ENCODE results near the gene SEC61B. TPM values are rescaled to one million over a fixed set of nuclear protein-coding genes. Genes with fewer than 3 reads are reported as not detected.

Gene SEC61B
- total RNA-seq, 2 donors from 2014 or later = 64.6 to 74.4 TPM

GRCh38 chr9:99262949-99263418, 40.9 kb downstream of the SEC61B start:
- Histone ChIP-seq H3K36me3 (no peaks in the 10 kb centered on the region), H3K27me3 (replicated peaks; ENCODE audit: insufficient read depth) (no peaks in the 10 kb centered on the region), H3K4me1 (ENCODE audit: control insufficient read depth in 1 of 2, low read depth in 2 of 2) (peaks cover 4 to 11% of the 10 kb centered on the region in 2 donors), H3K4me3 (no peak overlapping the region), H3K9me3 (no peaks in the 10 kb centered on the region), H3K27ac (no peak overlapping the region)
- DNase-seq (ENCODE audit: low spot score) (no peak), ATAC-seq (ENCODE audit: insufficient number of reproducible peaks, low FRiP score, low read depth) (no peak)
- no peak for TF ChIP-seq CTCF (IDR thresholded peaks at IDR 0.05)

- TF ChIP-seq CTCF (IDR thresholded peaks at IDR 0.05) = no peak
- ATAC-seq (ENCODE audit: insufficient number of reproducible peaks, low FRiP score, low read depth) (no peak), DNase-seq (ENCODE audit: low spot score) (no peak)
- no peaks in the 10 kb centered on the region for H3K36me3 ChIP-seq
- H3K4me3 ChIP-seq = no peak overlapping the region
- H3K9me3 ChIP-seq = no peaks in the 10 kb centered on the region
- H3K27ac ChIP-seq = no peak overlapping the region
- no peaks in the 10 kb centered on the region for H3K27me3 ChIP-seq (replicated peaks; ENCODE audit: insufficient read depth)
- peaks cover 4 to 7% of the 10 kb centered on the region in 2 donors for H3K4me1 ChIP-seq (ENCODE audit: control insufficient read depth in 1 of 2, low read depth in 2 of 2)
Observed at GRCh38 chr9:99264070-99264680, 42.1 kb downstream of the SEC61B start.

GRCh38 chr9:99265691-99266090, 43.6 kb downstream of the SEC61B start:
- H3K4me1 ChIP-seq (ENCODE audit: control insufficient read depth in 1 of 2, low read depth in 2 of 2) = peaks cover 4 to 7% of the 10 kb centered on the region in 2 donors
- ATAC-seq (ENCODE audit: insufficient number of reproducible peaks, low FRiP score, low read depth) = no peak
- TF ChIP-seq CTCF (IDR thresholded peaks at IDR 0.05) = no peak
- H3K27ac ChIP-seq = no peak overlapping the region
- H3K27me3 ChIP-seq (replicated peaks; ENCODE audit: insufficient read depth) = no peaks in the 10 kb centered on the region
- H3K9me3 ChIP-seq = no peaks in the 10 kb centered on the region
- H3K36me3 ChIP-seq = no peaks in the 10 kb centered on the region
- H3K4me3 ChIP-seq = no peak overlapping the region
- no peak for DNase-seq (ENCODE audit: low spot score)

- peak overlapping the region; percentile 15 for H3K4me3 ChIP-seq
- no peaks in the 10 kb centered on the region for H3K27me3 ChIP-seq (replicated peaks; ENCODE audit: insufficient read depth)
- no peaks in the 10 kb centered on the region for H3K9me3 ChIP-seq
- H3K36me3 ChIP-seq = no peaks in the 10 kb centered on the region
- peak; percentile 81 for TF ChIP-seq CTCF (IDR thresholded peaks at IDR 0.05)
- no peak overlapping the region for H3K27ac ChIP-seq
- ATAC-seq (ENCODE audit: insufficient number of reproducible peaks, low FRiP score, low read depth) = no peak
- peaks cover 4 to 7% of the 10 kb centered on the region in 2 donors for H3K4me1 ChIP-seq (ENCODE audit: control insufficient read depth in 1 of 2, low read depth in 2 of 2)
- no peak for DNase-seq (ENCODE audit: low spot score)
Observed at GRCh38 chr9:99266255-99267023, 44.4 kb downstream of the SEC61B start.

- peaks cover 4 to 7% of the 10 kb centered on the region in 2 donors for H3K4me1 ChIP-seq (ENCODE audit: control insufficient read depth in 1 of 2, low read depth in 2 of 2)
- H3K27ac ChIP-seq = no peak overlapping the region
- DNase-seq (ENCODE audit: low spot score) (no peak), ATAC-seq (ENCODE audit: insufficient number of reproducible peaks, low FRiP score, low read depth) (no peak)
- no peaks in the 10 kb centered on the region for H3K27me3 ChIP-seq (replicated peaks; ENCODE audit: insufficient read depth)
- TF ChIP-seq CTCF (IDR thresholded peaks at IDR 0.05) = no peak
- H3K36me3 ChIP-seq = no peaks in the 10 kb centered on the region
- no peak overlapping the region for H3K4me3 ChIP-seq
- H3K9me3 ChIP-seq = no peaks in the 10 kb centered on the region
Observed at GRCh38 chr9:99269416-99269815, 47.3 kb downstream of the SEC61B start.
